T-helper 2 cell treated with Interferon-gamma antibody and Interleukin-4, amounts not matched to agents 100 ng/mL and 5 ng/mL, for 36 hours (primary cell): ENCODE data around the gene ITGA5. TPM values are rescaled to one million over a fixed set of nuclear protein-coding genes. Genes with fewer than 3 reads are reported as not detected.

Experiments used
- intact Hi-C: fragments of 100-400 bp; cut with micrococcal nuclease; formaldehyde crosslinking; loops from one replicate; pipeline ENCODE4 v1.15.1; 2023
- total RNA-seq: library from RNA; stranded (reverse); gene quantifications from 2 replicates; pipeline ENCODE4 v1.2.3, GENCODE V29; 2022

ITGA5 gene
- total RNA-seq, 1 donor from 2014 or later, result 80.3 TPM

DNA sequence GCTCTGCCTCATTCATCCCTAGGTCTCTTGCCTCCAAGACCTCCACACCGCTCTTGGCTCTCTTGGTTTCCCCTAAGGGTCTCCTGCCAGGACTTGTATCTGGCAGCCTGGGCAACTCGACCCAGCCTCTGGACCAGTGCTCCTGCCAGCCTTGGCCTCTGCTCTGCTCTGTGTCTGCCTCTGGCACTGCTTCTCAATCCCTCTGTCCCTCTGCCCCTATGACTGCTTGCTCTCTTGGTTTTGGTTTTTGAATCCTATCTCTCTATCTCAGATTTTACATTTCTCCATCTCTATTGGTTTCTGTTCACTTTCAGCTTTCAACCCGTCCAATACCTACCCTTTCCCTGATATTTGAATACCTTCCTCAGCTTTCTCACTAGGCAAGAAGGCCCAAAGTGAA is 6.3 kb downstream of the ITGA5 start:
- intact Hi-C loops, result loop anchor here (2.0 to 10.0 kb wide), 5 partner anchors 14 to 572 kb away; partner anchors contain the start of genes CBX5, HNRNPA1, NCKAP1L and TESPA1

DNA sequence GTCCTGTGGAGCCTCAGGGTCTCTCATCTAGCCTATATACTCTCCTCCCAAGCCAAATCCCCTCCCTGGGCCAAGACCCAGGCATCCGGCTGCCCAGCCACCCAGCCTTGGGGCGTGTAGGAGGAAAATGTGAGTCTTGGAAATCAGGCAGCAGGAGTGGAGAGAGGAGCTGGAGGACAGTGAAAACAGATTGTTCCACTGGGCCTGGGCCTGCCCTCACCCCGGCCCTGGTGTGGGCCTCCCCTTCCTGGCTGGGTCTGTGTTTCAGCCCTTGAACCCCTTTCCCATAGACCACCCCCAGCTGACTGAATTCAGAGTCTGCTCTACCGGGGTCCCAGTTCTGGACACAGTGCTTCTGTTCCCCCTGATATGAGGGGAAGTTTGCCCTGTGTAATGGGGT is 6.7 kb downstream of the ITGA5 start:
- intact Hi-C loops, result loop anchor here (2.0 to 10.0 kb wide), 5 partner anchors 14 to 572 kb away; partner anchors contain the start of genes CBX5, HNRNPA1, NCKAP1L and TESPA1

DNA sequence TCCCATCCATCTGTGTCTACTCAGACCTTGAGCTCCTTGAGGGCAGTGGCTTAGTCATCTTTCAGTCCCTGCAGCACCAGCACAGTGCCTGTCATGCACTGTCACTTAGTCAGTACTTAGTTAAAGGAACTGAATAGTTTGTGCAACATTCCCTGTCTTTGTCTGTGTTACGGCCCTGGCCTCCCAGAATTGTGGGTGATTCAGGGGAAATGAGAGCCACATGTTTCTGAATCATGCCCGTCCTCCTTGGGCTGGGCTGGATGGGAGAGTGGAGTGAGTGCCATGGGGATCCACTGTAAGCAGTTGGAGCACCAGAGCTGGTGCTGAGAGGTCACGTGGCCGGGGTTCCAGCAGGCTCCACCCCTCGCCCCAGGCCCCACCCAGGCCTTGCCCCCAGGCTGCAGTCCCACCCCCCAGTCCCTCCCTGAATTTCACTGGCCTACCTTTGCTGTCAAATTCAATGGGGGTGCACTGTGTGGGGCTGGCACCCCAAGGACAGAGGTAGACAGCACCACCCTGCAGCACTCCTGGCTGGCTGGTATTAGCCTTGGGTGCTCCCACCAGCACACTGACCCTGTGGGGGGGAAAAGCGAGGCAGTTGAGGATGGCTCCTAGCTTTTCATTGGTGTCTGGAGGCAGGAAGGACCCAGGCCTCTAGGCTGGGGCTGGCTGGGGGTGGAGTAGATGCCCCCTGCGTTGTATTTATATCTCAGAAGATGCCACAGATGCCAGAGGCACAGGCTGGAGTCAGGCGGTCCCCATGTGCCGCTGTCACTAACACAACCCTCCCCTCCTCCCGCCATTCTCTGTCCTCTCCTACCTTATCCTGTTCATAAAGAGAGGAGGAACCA is 7.5 kb downstream of the ITGA5 start:
- intact Hi-C loops, result loop anchor here (2.0 to 10.0 kb wide), 5 partner anchors 13 to 573 kb away; partner anchors contain the start of genes CBX5, HNRNPA1, NCKAP1L and TESPA1

DNA sequence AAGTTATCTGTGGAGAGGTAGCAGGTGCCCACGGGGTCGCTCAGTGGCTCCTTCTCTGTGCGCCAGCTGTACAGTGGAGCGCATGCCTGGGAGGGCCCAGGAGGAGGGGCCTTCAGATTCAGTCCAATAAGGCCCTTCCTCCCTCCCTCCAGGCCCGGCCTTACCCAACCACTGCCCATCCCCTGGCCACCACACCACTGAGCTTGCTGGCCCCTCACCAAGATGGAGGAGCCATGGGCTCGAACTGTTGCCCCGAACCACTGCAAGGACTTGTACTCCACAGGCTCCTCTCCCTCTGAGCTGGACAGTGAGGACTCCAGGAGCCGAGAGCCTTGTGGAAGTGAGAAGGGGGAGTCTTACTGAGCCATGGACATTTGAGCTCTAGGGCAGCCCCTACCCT is 9.8 kb downstream of the ITGA5 start:
- intact Hi-C loops, result no loop called here

DNA sequence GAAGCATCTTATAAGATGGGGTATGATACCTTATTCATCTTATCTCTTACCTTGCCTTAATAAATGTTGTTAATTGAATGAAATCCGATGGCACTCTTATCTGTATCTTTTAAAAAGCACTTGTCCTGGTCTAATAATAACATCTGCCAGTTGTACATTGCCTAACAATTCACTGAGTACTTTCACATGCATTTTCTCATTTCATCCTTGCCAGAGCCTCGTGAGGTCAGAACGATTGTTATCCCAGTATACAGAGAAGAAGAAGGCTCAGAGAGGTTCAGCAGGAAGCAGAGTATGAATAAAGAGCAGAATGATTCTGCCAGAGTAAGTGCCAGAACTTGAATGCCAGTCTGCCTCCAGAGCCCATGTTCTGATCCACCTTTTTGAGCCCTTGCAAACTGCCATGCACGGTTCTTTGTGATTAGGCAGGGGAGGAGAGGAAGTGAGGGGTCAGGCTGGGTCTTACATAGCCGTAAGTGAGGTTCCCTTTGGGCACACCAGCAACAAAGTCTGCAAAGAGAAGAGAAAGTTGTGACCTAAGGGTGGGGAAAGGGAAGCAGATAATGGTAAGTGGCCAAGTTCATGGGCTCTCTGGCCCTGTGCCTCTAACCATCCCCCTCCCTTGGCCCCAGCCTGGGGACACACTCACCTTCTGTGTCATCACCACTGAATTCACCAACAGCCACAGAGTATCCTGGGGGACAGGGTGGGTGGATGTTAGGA is 11.7 kb downstream of the ITGA5 start:
- intact Hi-C loops, result no loop called here

DNA sequence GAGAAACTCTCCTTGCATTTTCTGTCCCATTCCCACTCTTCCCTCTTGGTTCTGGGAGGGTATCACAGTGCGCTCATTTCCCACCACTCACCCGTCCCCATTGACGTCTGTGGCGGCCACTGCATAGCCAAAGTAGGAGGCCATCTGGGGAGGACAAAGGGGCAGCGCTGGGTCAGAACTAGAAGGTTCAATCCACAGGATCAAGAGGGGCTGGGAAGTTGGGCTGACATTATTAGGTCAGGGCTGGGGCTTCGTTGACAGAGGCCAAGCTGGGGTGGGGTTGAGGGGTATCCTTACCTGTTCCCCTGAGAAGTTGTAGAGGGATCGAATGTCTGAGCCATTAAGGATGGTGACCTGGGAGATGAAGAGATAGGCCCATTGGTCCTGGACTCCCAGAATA is 13.5 kb downstream of the ITGA5 start:
- intact Hi-C loops, result no loop called here

DNA sequence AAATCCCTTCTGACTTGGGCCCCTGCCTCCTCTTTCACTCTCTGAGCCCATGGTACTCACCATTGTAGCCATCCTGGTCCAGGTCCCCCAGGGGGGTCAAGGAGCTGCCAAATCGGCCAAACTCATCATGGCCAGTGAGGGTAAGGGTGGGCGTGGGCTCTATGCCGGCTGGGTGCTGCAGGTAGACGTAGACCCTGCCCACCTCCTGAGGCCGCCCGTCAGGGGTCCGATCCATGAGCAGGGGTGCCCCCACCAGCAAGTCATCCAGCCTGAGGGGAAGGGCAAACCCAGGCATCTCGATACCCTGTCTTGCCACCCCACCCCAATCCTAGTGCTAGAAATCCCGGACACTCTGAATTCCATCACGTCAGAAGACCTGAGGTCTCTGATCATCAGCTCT is 14.0 kb downstream of the ITGA5 start:
- intact Hi-C loops, result no loop called here

DNA sequence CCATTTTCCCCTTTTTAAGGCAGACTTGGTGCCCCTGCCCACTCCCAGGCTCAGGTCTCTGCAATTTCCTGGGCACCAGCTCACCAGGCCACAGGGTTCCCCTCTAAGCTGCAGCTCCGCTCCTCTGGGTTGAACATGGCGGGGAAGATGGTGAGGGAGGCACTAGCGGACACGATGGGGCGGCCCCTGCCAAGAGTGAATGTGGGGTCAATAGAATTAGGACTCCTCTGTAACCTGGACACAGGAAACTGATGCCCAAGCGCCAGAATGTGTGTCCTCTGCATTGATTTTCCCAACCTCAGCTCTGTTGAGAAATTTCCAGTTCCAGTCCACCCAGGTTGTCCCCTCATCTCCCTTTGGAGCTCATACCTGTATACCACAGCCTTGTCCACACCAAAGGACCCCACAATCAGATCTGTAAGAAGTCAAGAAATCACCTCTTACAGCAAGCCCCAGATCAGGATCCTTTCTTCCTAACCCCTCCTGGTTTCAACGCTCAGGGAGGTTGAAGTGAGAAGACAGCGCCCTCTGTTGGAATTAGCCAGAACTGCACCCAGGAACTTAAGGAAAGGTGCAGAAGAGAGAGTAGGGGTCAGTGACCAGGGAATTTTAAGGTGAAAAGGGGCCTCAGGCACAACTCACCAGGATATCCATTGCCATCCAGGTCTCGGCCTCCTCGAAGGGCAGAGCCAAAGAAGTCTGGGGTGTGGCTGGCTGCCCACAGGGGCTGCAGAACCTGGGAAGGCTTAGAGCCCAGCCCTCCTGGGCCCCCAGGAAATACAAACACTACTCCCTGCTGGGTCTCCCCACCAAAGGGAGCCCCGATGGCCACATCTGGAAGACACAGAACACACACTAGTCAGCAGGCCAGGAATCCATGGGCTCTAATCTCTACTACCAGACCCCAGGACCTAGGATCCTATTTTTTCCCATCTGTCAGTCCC is 14.7 kb downstream of the ITGA5 start:
- intact Hi-C loops, result no loop called here

DNA sequence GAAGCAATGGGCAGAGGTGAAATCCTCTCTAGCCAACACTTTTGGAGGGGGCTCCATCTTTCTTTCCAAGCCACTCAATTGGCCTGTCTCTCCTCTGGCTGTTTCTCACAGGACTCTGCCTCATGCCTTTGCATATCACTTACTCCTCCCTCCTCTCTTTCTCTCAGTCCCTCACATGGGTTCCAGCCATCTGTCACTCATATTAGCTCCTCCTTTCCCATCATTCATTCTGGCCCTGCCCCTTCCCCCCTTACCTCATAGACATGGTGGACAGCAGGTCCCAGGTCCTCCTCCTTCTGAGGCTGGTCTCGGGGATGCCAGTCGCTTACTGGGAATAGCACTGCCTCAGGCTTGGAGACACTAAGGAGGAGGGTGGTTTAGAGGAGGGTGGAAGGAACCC is 17.9 kb downstream of the ITGA5 start:
- intact Hi-C loops, result no loop called here

DNA sequence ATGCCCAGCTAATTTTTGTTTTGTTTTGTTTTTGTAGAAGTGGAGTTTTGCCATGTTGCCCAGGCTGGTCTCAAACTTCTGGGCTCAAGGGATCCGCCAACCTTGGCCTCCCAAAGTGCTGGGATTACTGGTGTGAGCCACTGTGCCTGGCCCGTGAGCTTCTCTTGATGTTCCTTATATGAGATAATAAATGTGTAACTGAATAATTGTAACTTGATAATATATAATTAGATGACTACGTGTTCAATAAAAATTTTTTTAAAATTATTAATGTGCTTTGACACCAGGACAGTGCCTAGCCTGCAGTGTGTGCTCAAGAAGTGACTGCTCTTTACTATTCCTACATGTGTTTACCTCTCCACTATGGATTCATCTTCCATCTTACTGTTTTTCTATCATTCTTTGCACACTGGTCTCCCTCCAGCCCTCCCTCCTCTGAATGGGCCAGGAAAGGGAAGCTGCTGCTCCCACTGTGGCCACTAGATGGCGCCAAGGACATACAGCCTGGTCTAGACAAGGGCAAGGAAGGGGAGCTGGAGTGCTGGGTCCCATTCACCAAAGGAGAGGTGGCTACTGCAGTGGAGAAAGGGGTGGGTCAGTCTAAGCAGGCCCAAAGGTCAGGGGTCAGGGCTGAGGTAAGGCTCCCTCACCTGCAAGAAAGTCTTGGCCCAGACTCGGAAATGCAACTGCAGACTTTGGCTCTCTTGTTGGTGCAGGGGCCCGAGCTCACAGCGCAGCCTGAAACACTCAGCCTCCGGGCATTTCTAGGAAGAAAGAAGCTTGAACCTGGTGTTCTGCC is 19.9 kb downstream of the ITGA5 start:
- intact Hi-C loops, result loop anchor here (1.0 to 2.0 kb wide), 2 partner anchors 14 to 40 kb away; no protein-coding TSS in a partner anchor

DNA sequence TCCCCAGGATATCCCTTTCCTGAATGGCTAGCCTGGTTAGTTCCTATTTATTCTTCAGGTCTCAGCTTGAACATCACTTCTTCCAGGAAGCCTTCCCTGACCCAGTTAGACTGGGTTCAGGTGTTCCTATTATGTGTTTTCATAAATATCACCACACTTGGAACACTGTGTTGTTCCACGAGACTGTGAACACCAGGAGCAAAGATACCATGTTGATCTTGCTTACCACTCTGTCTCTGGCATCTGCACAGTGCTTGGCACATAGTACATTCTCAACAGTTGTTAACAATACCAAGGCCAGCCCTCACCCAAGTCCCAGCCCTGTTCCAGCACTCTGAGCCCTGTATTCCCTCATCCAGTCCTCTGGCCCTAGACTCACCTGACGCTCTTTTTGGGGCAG is 20.8 kb downstream of the ITGA5 start:
- intact Hi-C loops, result loop anchor here (2.0 kb wide), 1 partner anchor 15 kb away; no protein-coding TSS in a partner anchor

DNA sequence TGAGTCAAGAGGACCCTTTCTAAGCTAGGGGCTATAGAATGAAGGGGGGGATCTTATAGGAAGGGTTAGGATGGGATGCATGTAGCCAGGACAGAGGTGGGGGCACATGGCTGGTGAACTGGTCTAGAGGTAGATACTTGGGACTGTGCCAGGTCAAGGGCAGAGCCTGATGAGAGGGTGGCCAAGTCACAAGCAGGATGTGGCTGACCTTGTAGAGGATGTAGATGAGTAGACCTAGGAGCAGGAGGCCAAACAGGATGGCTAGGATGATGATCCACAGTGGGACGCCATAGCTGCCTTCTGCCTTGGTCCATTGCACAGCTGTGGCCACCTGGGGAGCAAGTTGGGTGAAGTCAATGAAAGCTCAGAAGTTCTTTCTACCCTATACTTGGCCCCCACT is 21.9 kb downstream of the ITGA5 start:
- intact Hi-C loops, result no loop called here

DNA sequence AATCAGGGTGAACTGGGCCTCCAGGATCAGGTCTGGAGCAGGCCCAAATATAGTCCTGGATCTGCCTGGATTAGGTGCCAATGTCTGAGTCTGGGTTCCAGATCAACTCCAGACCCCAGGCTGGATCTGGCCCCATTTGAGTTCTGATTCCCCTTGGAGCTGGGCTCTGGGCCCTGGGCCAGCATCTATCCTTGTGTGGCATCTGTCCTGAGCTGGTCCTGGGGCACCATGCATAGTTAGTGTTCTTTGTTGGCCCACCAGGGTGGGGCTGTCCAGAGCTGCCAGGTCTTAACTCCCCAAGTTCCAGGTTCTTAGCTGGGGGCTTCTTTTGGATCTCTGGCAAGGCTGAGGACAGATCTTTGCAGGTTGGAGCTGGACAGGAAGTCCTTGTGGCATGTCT is 23.5 kb downstream of the ITGA5 start:
- intact Hi-C loops, result no loop called here

DNA sequence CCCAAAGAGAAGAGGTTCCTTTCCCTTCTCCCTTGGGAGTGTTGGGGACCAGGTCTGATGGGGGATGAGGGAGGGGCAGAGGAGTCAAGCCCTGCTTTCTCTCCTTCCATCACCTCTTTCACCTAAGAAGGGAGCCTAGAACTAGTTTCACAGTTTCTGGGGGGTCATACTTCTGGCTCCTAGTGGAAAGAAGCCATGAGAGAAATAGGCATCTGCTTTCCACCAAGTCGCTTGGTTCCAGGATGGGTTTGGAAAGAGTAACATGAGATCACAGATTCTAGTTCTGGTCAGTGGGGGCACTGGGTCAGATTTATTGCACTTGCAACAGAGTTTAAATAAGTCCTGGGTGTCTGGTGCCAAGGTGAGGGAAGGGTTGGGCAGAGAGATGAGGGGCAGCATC is 24.1 kb downstream of the ITGA5 start:
- intact Hi-C loops, result no loop called here

DNA sequence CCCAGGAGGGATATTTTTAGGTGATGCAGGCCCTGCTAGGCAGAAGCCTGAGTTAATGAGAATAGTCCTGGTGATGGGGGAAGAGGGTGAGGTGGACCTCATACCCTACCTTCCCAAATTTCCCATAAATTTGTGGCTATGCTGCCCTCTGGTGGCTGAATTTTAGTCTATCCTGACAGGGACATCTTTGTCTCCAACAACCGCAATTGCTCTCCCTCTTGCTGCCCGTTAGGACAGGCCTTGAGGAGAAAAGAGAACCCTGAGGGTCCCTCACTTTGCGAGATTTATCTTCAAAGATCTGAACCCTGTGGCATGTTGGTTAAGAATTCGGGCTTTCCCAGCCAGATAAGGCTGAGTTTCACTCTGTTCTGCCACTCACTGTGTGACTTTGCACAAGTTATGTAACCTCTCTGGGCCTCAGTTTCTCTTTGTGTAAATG is 24.8 kb downstream of the ITGA5 start:
- intact Hi-C loops, result no loop called here

DNA sequence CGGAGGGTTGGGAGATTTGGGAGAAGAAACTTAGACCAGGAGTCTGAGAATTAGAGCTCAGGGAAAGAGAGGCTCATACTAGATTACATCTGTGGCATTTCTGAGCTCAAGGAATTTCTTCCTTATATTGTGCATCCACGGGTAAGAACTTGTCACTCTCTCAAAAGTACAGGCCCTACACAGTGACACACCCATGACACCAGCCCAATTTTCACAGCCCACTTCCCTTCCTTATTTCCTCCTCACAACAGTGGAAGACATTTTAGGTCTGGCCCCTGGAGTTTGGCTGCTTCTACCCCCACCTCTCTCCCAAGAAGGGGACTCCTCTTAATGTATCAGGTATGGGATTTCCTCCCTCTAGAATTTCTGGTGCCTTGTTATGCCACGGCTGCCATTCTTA is 25.3 kb downstream of the ITGA5 start:
- intact Hi-C loops, result no loop called here

DNA sequence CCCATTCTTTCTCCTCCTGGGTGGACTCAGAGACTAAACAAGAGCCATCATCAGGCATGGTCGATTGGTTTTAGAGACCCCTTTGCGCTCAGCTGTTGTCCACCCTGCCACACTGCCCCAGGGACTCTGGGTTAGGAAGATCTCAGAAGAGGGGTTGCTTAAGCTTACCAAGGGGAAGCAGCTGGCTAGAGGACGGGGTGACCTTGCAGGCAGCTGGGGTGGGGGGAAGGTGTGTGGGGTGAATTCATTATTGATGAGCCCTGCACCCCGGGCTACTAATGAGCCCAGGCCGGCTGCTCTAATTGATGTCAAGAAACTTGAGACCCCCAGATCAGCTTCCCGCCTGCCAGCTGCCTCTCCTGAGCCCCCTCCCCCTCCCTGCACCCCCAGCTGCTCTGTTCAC is 25.9 kb downstream of the ITGA5 start:
- intact Hi-C loops, result no loop called here

DNA sequence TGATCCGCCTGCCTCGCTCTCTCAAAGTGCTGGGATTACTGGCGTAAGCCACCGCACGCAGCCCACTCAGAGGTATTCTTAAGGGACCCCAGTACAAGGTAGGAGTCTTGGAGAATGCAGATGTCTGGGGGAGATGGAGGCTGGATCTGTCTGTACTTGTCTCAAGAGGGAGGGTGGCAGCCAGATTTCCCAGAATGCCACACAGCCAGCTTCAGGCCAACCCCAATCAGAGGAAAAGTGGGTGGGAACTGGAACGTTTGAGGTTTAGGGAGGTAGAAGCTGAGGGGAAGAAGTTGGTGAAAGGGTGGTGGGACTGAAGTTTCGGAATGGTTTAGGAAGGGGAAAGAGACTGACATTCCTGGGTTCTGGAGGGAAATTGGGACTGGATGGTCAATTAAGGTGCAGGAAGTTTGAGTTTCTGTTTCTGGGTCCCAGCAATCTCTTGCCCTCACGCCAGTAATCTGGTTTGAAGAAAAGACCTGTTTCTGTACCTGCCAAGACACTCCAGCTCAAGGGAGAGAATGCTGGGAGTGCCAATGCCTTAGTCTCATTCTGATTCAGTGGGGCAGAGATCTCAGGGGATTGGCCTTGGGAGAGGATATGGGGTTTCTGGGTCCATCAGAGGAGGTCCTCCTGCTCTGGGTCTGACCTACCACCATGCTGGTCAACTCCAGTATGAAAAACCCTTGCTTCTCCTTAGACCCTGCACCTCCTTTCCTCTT is 26.4 kb downstream of the ITGA5 start:
- intact Hi-C loops, result no loop called here

DNA sequence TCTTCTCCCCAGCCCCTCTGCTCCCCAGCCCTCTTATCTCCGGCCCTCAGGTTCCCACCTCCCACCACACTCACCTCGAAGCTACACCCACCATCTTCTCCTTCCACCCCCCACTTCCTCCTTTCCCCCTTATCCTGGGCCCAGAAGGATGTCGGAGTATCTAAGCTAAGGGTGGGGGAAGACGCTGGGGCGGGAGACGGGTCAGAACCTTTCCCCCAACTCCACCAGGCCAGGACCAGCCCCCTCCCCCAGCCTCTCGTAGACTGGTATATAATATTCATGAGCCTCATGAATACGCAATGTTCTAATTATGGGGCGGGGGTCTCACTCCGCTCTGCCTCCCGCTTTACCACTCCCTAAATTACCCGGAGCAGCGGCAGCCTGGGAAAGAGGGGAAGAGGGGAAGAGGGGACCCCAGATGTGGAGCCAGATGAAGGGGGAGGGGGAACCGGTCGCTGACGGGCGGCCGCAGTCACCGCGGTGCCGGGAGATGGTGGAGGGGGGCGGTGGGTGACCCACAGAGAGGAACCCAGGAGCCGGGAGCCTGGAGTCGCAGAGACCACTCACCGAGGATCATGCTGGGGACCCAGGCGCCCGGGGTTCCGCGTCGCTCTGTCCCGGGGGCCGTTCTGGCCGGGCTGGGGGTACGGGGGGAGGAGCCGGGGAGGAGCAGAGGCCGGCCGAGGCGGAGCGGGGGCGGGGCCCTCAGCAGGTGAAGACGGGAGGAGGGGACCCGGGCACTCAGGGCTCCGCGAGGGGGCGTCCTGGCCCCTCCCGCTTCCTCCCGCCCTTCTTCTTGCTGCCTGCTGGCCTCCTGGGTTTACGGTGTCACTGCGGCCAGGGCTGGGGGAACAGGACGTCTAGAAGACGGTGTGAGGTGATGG is 28.2 kb downstream of the ITGA5 start:
- intact Hi-C loops, result no loop called here
